GM10266 (cell line): ENCODE results near the gene LMF2.

Source experiments
- DNase-seq: peaks from one replicate; pipeline ENCODE4 v3.0.0; 2012; ENCODE audit errors: extremely low spot score
- CTCF ChIP-seq: IDR thresholded peaks from 2 replicates; pipeline ENCODE4 v1.5.1; 2012; ENCODE audit warnings: mild to moderate bottlenecking, low read depth; ENCODE audit not compliant: control insufficient read depth, insufficient read depth; ENCODE audit errors: missing control alignments

LMF2 gene

GRCh38 chr22:50473855-50474671 is 33.4 kb downstream of the LMF2 start:
- peak; percentile 6 for TF ChIP-seq CTCF
- no peak for DNase-seq

DNA sequence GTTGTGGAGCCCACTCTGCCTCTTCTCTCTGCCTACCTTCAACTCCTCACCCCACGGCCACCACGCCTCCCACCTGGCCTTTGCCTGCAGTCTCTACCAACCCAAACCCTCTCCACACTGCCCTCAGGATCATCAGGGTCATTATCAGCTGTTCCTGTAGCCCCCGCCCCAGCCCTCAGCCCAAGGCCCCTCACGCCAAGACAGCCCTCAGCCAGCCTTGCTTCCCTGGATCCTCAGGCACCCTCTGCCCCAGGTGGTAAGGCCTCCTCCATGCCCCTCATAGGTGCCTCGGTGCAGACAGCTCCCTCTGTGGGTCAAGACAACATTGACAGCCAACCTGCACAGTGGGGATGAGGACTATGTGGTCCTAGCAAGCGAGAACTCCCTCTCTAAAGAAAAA is 34.4 kb downstream of the LMF2 start:
- peak; percentile 54 for TF ChIP-seq CTCF
- no peak for DNase-seq

- no peak for DNase-seq
- no peak for TF ChIP-seq CTCF
Observed at GRCh38 chr22:50471962-50472361, 35.5 kb downstream of the LMF2 start.

DNA sequence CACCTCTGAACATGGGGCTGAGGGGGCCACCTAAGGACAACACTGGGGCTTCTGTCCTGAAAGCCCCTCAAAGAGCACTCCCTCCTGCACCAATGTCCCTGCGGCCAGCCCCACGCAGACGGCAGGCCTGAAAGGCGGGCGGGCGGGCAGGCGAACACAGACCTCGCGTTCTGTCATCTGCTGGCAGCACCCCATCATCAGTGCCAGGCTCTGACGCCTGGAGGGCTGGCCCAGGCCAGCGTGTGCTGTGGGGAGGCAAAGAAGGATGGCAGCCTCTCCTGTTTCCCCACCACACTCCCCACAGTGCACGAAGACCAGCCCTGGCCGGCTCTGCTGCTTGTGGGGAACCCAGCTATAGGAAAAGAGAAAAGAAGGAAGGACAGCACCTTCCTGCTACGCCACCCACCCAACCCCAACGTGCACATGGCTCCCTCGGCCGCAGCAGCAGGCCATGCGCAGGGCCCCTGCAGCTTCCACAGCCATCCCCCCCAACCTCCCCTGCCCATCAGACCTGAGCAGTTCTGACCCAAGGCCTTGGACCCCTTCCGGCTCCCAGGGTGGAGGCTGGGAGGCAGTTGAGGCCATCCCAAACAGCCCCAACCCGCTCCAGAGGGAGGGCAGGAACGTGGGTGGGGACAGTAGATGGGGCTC is 36.2 kb downstream of the LMF2 start:
- no peak for TF ChIP-seq CTCF
- DNase-seq, result no peak

GRCh38 chr22:50470491-50470890 is 37.0 kb downstream of the LMF2 start:
- DNase-seq, result no peak
- TF ChIP-seq CTCF, result no peak

DNA sequence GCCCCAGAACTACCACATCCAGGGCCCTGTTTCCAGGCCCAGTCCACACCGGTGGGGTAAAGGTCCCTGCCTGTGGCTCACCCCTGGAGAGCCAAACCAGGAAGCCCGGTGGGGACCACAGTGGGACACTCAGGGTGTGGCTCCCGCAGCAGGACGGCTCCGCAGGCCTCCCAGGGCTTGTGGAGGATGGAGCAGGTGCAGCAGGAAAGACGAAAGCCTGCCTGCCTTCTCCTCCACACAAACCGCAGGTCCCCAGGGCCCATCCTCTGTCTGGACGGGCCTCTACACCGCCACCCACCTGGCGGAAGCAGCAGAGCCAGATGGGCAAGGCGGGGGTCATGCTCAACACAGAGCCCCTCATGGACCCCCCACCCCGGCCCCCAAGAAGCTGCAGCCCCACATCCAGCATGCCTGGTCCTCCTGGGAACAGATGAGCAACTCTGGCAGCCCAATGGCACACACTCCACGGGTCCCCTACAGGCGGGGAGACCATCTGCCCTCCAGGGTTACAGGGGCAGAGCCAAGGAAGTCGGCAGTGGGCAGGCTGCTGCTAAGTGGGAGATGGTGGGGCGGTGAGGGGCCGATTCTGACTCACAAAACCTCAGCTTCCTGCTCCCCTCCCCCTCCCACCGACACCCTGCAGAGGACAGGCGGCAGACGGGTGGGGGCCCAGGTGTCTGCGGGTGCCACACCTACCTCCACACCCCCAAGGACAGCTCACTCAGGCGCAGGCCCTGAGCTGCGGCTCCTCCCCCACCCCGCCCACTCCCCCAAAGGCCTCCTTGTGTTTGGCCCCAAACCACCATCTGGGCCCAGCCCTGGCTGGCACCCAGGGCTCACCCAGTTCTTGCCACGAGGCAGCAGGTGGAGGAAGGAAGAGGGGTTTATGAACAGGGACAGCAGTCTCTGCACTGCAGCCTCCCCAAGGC is 37.9 kb downstream of the LMF2 start:
- no peak for TF ChIP-seq CTCF
- DNase-seq, result peak; percentile 92

- no peak for DNase-seq
- no peak for TF ChIP-seq CTCF
Observed at GRCh38 chr22:50468626-50469025, 38.9 kb downstream of the LMF2 start.
